K562 (cell line): ENCODE results near the gene TMEM19. TPM values are rescaled to one million over a fixed set of nuclear protein-coding genes. Genes with fewer than 3 reads are reported as not detected.

Experiments used
- EP300 ChIP-seq: IDR thresholded peaks from 2 replicates; pipeline ENCODE4 v1.6.1; 2012; ENCODE audit warnings: low read length, improper control_type of control experiment
- MITF ChIP-seq: IDR thresholded peaks from 2 replicates; pipeline ENCODE4 v1.6.1; 2014; ENCODE audit warnings: antibody characterized with exemption
- PTTG1 ChIP-seq: fragments of 450-650 bp; IDR thresholded peaks from 2 replicates; pipeline ENCODE4 v1.6.1; 2016; ENCODE audit warnings: low read depth, mild to moderate bottlenecking, missing genetic modification characterization, missing compliant biosample characterization
- RBM22 ChIP-seq: fragments of 200-400 bp; formaldehyde crosslinking; IDR thresholded peaks from 2 replicates; pipeline ENCODE4 v1.6.1; 2018; ENCODE audit warnings: low read length, low read depth; ENCODE audit not compliant: poor library complexity, severe bottlenecking
- RNF2 ChIP-seq: sonication (generic); IDR thresholded peaks from 2 replicates; pipeline ENCODE4 v1.6.1; 2016
- TARDBP ChIP-seq: fragments of 450-650 bp; IDR thresholded peaks from 2 replicates; pipeline ENCODE4 v1.6.1; 2016
- THAP12 ChIP-seq: fragments of 250-450 bp; sonication (Bioruptor Pico); IDR thresholded peaks from 2 replicates; pipeline ENCODE4 v1.9.0; 2021; ENCODE audit warnings: mild to moderate bottlenecking, inconsistent platforms
- ZNF277 ChIP-seq: fragments of 250-450 bp; sonication (Bioruptor Pico); IDR thresholded peaks from 2 replicates; pipeline ENCODE4 v1.8.0; 2022; ENCODE audit warnings: inconsistent platforms, mild to moderate bottlenecking, moderate library complexity, borderline replicate concordance
- ZNF583 ChIP-seq: fragments of 250-450 bp; sonication (Bioruptor Pico); IDR thresholded peaks from 2 replicates; pipeline ENCODE4 v1.4.0; 2020
- polyA plus RNA-seq, 8 experiments: library from polyadenylated mRNA; depleted of rRNA in 4 of 8; stranded (reverse) in 5 of 8; unstranded in 3 of 8; fragments of >200 nt; fragmentation: Nextera tagmentation in 2 of 8; fragmentation: Illumina TruSeq in 1 of 8; extraction: Ambion mirVana in 2 of 8; extraction: Trizol in 1 of 8; gene quantifications; 2 replicates each; pipeline versions ENCODE4 v1.2.1 to v1.2.3, GENCODE V29; 2011 to 2014; ENCODE audit warnings: inconsistent platforms in 1 of 8, missing spikeins in 1 of 8
- total RNA-seq, 7 experiments: library from RNA; depleted of rRNA in 6 of 7; stranded (reverse); fragments of >200 nt in 6 of 7; fragmentation: Illumina TruSeq in 2 of 7; extraction: Trizol in 2 of 7; gene quantifications; 2 replicates each; pipeline versions ENCODE4 v1.2.1 to v1.2.3, GENCODE V29; 2011 to 2021; ENCODE audit warnings: low replicate concordance in 1 of 7
- TF ChIP-seq, protein P1 (sequence below): fragments of 250-450 bp; sonication (Bioruptor Pico); IDR thresholded peaks from 2 replicates; pipeline ENCODE4 v1.4.0; 2020; ENCODE audit warnings: mild to moderate bottlenecking, moderate library complexity
- TF ChIP-seq, protein P2 (sequence below), 2 experiments: fragments of 450-650 bp; IDR thresholded peaks; 2 replicates each; pipeline ENCODE4 v1.6.1; 2016

The TMEM19 gene
- total and polyA plus RNA-seq, 9 of the 15 experiments (the other 6 are each of a cell fraction or from before 2014, with no cell fraction given): 8.2 to 24.2 (median 17.2) TPM

- peak; percentile 31 for TF ChIP-seq MITF
- TF ChIP-seq, protein P1, sequence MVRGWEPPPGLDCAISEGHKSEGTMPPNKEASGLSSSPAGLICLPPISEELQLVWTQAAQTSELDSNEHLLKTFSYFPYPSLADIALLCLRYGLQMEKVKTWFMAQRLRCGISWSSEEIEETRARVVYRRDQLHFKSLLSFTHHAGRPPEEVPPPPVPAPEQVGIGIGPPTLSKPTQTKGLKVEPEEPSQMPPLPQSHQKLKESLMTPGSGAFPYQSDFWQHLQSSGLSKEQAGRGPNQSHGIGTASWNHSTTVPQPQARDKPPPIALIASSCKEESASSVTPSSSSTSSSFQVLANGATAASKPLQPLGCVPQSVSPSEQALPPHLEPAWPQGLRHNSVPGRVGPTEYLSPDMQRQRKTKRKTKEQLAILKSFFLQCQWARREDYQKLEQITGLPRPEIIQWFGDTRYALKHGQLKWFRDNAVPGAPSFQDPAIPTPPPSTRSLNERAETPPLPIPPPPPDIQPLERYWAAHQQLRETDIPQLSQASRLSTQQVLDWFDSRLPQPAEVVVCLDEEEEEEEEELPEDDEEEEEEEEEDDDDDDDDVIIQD (CRISPR knock-in tag): 0 out of 2 replicates have a peak, but pooled peaks have one; percentile 59
- no peak for TF ChIP-seq PTTG1 (tag)
- 0 out of 2 replicates have a peak, but pooled peaks have one; percentile 74 for TF ChIP-seq TARDBP
- TF ChIP-seq EP300: peak; percentile 5; the same call in 1 of the 2 replicates
- TF ChIP-seq ZNF277 (CRISPR knock-in tag): no peak
- TF ChIP-seq, protein P2, sequence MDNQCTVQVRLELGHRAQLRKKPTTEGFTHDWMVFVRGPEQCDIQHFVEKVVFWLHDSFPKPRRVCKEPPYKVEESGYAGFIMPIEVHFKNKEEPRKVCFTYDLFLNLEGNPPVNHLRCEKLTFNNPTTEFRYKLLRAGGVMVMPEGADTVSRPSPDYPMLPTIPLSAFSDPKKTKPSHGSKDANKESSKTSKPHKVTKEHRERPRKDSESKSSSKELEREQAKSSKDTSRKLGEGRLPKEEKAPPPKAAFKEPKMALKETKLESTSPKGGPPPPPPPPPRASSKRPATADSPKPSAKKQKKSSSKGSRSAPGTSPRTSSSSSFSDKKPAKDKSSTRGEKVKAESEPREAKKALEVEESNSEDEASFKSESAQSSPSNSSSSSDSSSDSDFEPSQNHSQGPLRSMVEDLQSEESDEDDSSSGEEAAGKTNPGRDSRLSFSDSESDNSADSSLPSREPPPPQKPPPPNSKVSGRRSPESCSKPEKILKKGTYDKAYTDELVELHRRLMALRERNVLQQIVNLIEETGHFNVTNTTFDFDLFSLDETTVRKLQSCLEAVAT (IDR thresholded peaks at IDR 0.05): peak in 1 of 2 experiments; percentile 54; a peak in 1 of 4 replicates
- peak; percentile 29; the same call in 1 of the 2 replicates for TF ChIP-seq RNF2
- TF ChIP-seq THAP12: peak; percentile 90; the same call in 1 of the 2 replicates
- peak; percentile 49; the same call in 1 of the 2 replicates for TF ChIP-seq ZNF583 (CRISPR knock-in tag)
- TF ChIP-seq RBM22: no peak
Measured at GRCh38 chr12:71685914-71686657, at the start of gene TMEM19 (continued).
